HepG2 (cell line): ENCODE results near the gene ENO1. TPM values are rescaled to one million over a fixed set of nuclear protein-coding genes. Genes with fewer than 3 reads are reported as not detected.

Experiments
- ATAC-seq: fragments of 200-7000 bp; cut with Tn5 transposase; 3 replicates; pipeline ENCODE4 v1.9.1; 2020; ENCODE audit warnings: mild to moderate bottlenecking, moderate library complexity
- BruUV-seq: library from RNA; stranded (reverse); fragments of 400-500 nt; replicated peaks from 2 replicates; lab custom pipeline; 2021; lab: Mats Ljungman, UMichigan
- CTCF ChIA-PET: fragments of 300-600 bp; formaldehyde crosslinking; extraction: SDS; loops from one replicate; lab custom pipeline; 2021; ENCODE audit warnings: low total read pairs, inconsistent platforms, low intra/inter-chr PET ratio; lab: Yijun Ruan, JAX
- POLR2A ChIA-PET: fragments of 350-600 bp; sonication (Branson Sonifier 250); formaldehyde crosslinking; loops from one replicate; lab custom pipeline; 2020; ENCODE audit warnings: antibody characterized with exemption, inconsistent platforms; lab: Yijun Ruan, JAX
- DNase-seq: peaks from one replicate; pipeline ENCODE4 v3.0.0-alpha.2; 2015; ENCODE audit warnings: low spot score
- FAIRE-seq: peaks from 3 replicates; lab custom pipeline; 2011; peaks lifted over from hg19 to GRCh38; lab: Jason Lieb, UNC
- H2AFZ ChIP-seq: one replicate; pipeline ENCODE4 v1.6.1; 2011; ENCODE audit warnings: low read length, inconsistent platforms
- H3K27ac ChIP-seq: fragments of 300-600 bp; 3 replicates; pipeline ENCODE4 v1.8.0; 2011; ENCODE audit warnings: mixed run types, mild to moderate bottlenecking, mixed read lengths, low read length, inconsistent platforms; ENCODE audit not compliant: insufficient read depth; ENCODE audit errors: extremely low read length
- H3K27me3 ChIP-seq, 2 experiments: fragments of 200-600 bp in 1 of 2; 2 replicates in 1 of 2; 3 replicates in 1 of 2; pipeline versions ENCODE4 v1.6.0 to v1.8.0; 2011; ENCODE audit warnings: low read length in 2 of 2, mild to moderate bottlenecking in 2 of 2, moderate library complexity in 2 of 2, inconsistent platforms in 1 of 2; ENCODE audit not compliant: insufficient read depth in 2 of 2, control insufficient read depth in 1 of 2
- H3K36me3 ChIP-seq, 2 experiments: fragments of 200-600 bp in 1 of 2; replicated peaks in 1 of 2; 2 replicates in 1 of 2; 3 replicates in 1 of 2; pipeline versions ENCODE4 v1.5.1 to v1.8.0; 2011; ENCODE audit warnings: low read length in 2 of 2, inconsistent platforms in 1 of 2; ENCODE audit not compliant: insufficient read depth in 2 of 2, control insufficient read depth in 1 of 2
- H3K4me1 ChIP-seq: 2 replicates; pipeline ENCODE4 v1.5.1; 2012; ENCODE audit warnings: low read length, inconsistent platforms; ENCODE audit not compliant: insufficient read depth
- H3K4me2 ChIP-seq: 2 replicates; pipeline ENCODE4 v1.6.0; 2011; ENCODE audit warnings: low read depth, low read length, inconsistent platforms
- H3K4me3 ChIP-seq, 3 experiments: fragments of 200-600 bp in 1 of 3; sonication (generic), shearing (Covaris generic) in 1 of 3; replicated peaks in 1 of 3; 2 replicates each; pipeline ENCODE4 v1.5.1; 2011 to 2016; ENCODE audit warnings: low read length in 3 of 3, inconsistent platforms in 2 of 3, low read depth in 2 of 3, mild to moderate bottlenecking in 2 of 3, control low read depth in 1 of 3, mixed read lengths in 1 of 3; ENCODE audit not compliant: insufficient read depth in 1 of 3
- H3K79me2 ChIP-seq: one replicate; pipeline ENCODE4 v1.6.1; 2011; ENCODE audit warnings: low read length, inconsistent platforms; ENCODE audit not compliant: insufficient read depth
- H3K9ac ChIP-seq: 2 replicates; pipeline ENCODE4 v1.6.0; 2011; ENCODE audit warnings: mild to moderate bottlenecking, low read depth, low read length, inconsistent platforms; ENCODE audit not compliant: insufficient read depth
- H3K9me3 ChIP-seq: 2 replicates; pipeline ENCODE4 v1.5.1; 2012; ENCODE audit warnings: mild to moderate bottlenecking, low read length
- H4K20me1 ChIP-seq: 2 replicates; pipeline ENCODE4 v1.6.0; 2011; ENCODE audit warnings: inconsistent platforms, mild to moderate bottlenecking, low read length, moderate library complexity; ENCODE audit not compliant: insufficient read depth
- BRF2 ChIP-seq: sonication (generic); formaldehyde crosslinking; IDR thresholded peaks from 2 replicates; pipeline ENCODE4 v1.8.1; 2022; ENCODE audit warnings: mild to moderate bottlenecking, missing genetic modification reagents
- GPBP1L1 ChIP-seq: sonication (generic); formaldehyde crosslinking; IDR thresholded peaks from 2 replicates; pipeline ENCODE4 v1.5.0; 2020; ENCODE audit warnings: mild to moderate bottlenecking, missing genetic modification reagents
- LCORL ChIP-seq, 2 experiments: fragments of 450-650 bp in 1 of 2; sonication (generic) in 1 of 2; formaldehyde crosslinking in 1 of 2; IDR thresholded peaks; 2 replicates each; pipeline versions ENCODE4 v1.5.0 to v1.6.1; 2017 to 2020; ENCODE audit warnings: antibody characterized with exemption in 1 of 2, missing genetic modification reagents in 1 of 2
- MIXL1 ChIP-seq: IDR thresholded peaks from 2 replicates; pipeline ENCODE4 v1.6.1; 2016
- POLR2G ChIP-seq: fragments of 200-400 bp; formaldehyde crosslinking; IDR thresholded peaks from 2 replicates; pipeline ENCODE4 v1.6.1; 2018; ENCODE audit warnings: mild to moderate bottlenecking, low read depth, low read length, moderate library complexity
- RBM22 ChIP-seq: fragments of 200-400 bp; formaldehyde crosslinking; optimal IDR thresholded peaks from 2 replicates; pipeline ENCODE3; 2017; ENCODE audit warnings: mild to moderate bottlenecking, low read length, moderate library complexity
- SMAD9 ChIP-seq: sonication (generic); formaldehyde crosslinking; IDR thresholded peaks from 2 replicates; pipeline ENCODE4 v1.5.1; 2020; ENCODE audit warnings: mild to moderate bottlenecking, missing genetic modification reagents
- TEAD3 ChIP-seq: optimal IDR thresholded peaks from 2 replicates; pipeline ENCODE3; 2016; ENCODE audit warnings: borderline replicate concordance
- XRCC5 ChIP-seq: fragments of 200-400 bp; formaldehyde crosslinking; optimal IDR thresholded peaks from 2 replicates; pipeline ENCODE3; 2017; ENCODE audit warnings: mild to moderate bottlenecking, low read length
- ZBTB44 ChIP-seq: sonication (generic); formaldehyde crosslinking; IDR thresholded peaks from 2 replicates; pipeline ENCODE4 v1.4.0; 2020; ENCODE audit warnings: missing genetic modification reagents
- ZNF264 ChIP-seq: sonication (generic); formaldehyde crosslinking; IDR thresholded peaks from 2 replicates; pipeline ENCODE4 v1.4.0; 2020; ENCODE audit warnings: missing genetic modification reagents
- ZNF326 ChIP-seq: sonication (generic); formaldehyde crosslinking; IDR thresholded peaks from 2 replicates; pipeline ENCODE4 v1.4.0; 2020; ENCODE audit warnings: missing genetic modification reagents, borderline replicate concordance
- ZNF552 ChIP-seq: sonication (generic); formaldehyde crosslinking; IDR thresholded peaks from 2 replicates; pipeline ENCODE4 v1.9.0; 2022; ENCODE audit warnings: missing genetic modification reagents, mild to moderate bottlenecking, borderline replicate concordance
- ZNF770 ChIP-seq: sonication (generic); formaldehyde crosslinking; IDR thresholded peaks from 2 replicates; pipeline ENCODE4 v1.5.0; 2020; ENCODE audit warnings: mild to moderate bottlenecking, missing genetic modification reagents
- ZNF772 ChIP-seq: sonication (generic); formaldehyde crosslinking; IDR thresholded peaks from 2 replicates; pipeline ENCODE4 v1.5.0; 2020; ENCODE audit warnings: mild to moderate bottlenecking, missing genetic modification reagents
- ZNF775 ChIP-seq: sonication (generic); formaldehyde crosslinking; IDR thresholded peaks from 2 replicates; pipeline ENCODE4 v1.4.0; 2020; ENCODE audit warnings: missing genetic modification reagents, mild to moderate bottlenecking, moderate library complexity, borderline replicate concordance
- WGBS: methylation state at CpG from one replicate; pipeline ENCODE4 v1.1.6; 2017; ENCODE audit warnings: low lambda C conversion rate; 5-methylcytosine and 5-hydroxymethylcytosine counted together
- in situ Hi-C: cut with HindIII; loops from 2 replicates; pipeline ENCODE4 v1.10.0; 2017; ENCODE audit warnings: low pct_unique_long_range_greater_than_20kb; ENCODE audit not compliant: extremely low pct_ligation_motif_present
- intact Hi-C: fragments of 100-400 bp; cut with micrococcal nuclease; formaldehyde crosslinking; loops from one replicate; pipeline ENCODE4 v1.10.0; 2022; ENCODE audit not compliant: unreplicated experiment
- polyA plus RNA-seq, 8 experiments: library from polyadenylated mRNA; depleted of rRNA in 3 of 8; stranded (reverse) in 7 of 8; unstranded in 1 of 8; fragments of >200 nt; fragmentation: Illumina TruSeq in 4 of 8; extraction: Trizol in 4 of 8; gene quantifications; 2 replicates each; pipeline versions ENCODE4 v1.2.1 to v1.2.3, GENCODE V29; 2011 to 2016; ENCODE audit warnings: low read depth in 4 of 8, missing spikeins in 1 of 8, mixed read lengths in 1 of 8; ENCODE audit not compliant: insufficient read depth in 1 of 8
- total RNA-seq, 5 experiments: library from RNA; depleted of rRNA; stranded (reverse); fragments of >200 nt; fragmentation: Illumina TruSeq; extraction: Trizol; gene quantifications; 2 replicates each; pipeline ENCODE4 v1.2.3, GENCODE V29; 2016; ENCODE audit warnings: low read depth in 1 of 5

The ENO1 gene
- total and polyA plus RNA-seq, 2 of the 13 experiments (the other 11 are each of a cell fraction or from before 2014, with no cell fraction given) = 1,559 to 3,103 TPM

- BruUV-seq = no TSS peak
- Histone ChIP-seq H3K4me3 (no peak overlapping the region), H3K9me3 (no peaks in the 10 kb centered on the region), H3K27me3 (no peaks in the 10 kb centered on the region; a peak in 1 of 5 replicates), H3K4me1 (peaks cover 82% of the 10 kb centered on the region), H3K79me2 (peaks cover 98% of the 10 kb centered on the region), H3K4me2 (no peak overlapping the region), H2AFZ (no peak overlapping the region), H3K36me3 (no peaks in the 10 kb centered on the region), H3K9ac (no peak overlapping the region), H4K20me1 (peaks cover 53% of the 10 kb centered on the region), H3K27ac (no peak overlapping the region)
- in situ Hi-C loops = no loop called here
- ATAC-seq (no peak), DNase-seq (no peak), FAIRE-seq (no peak)
- TF ChIP-seq ZNF264 (CRISPR knock-in tag) (no peak), BRF2 (CRISPR knock-in tag) (no peak), MIXL1 (CRISPR knock-in tag) (no peak), POLR2G (no peak), SMAD9 (CRISPR knock-in tag) (no peak), XRCC5 (no peak), RBM22 (no peak), ZNF775 (no peak), LCORL (IDR thresholded peaks at IDR 0.05) (no peak), LCORL (CRISPR knock-in tag; IDR thresholded peaks at IDR 0.05) (no peak), TEAD3 (CRISPR knock-in tag) (no peak), ZNF552 (no peak), ZNF772 (no peak), ZBTB44 (CRISPR knock-in tag) (no peak), GPBP1L1 (no peak), ZNF770 (CRISPR knock-in tag) (no peak), ZNF326 (CRISPR knock-in tag) (no peak)
- POLR2A ChIA-PET = no interaction called here
- 98% methylated on average over 6 of the region's 6 CpGs for WGBS
- CTCF ChIA-PET = no interaction called here
- intact Hi-C loops = no loop called here
Observed at GRCh38 chr1:8812081-8812480, 66.4 kb downstream of the ENO1 start.
